HepG2 (cell line): ENCODE measurements around the gene RFC2. TPM values are rescaled to one million over a fixed set of nuclear protein-coding genes. Genes with fewer than 3 reads are reported as not detected.

Experiments
- CCDC6 ChIP-seq: sonication (generic); formaldehyde crosslinking; IDR thresholded peaks from 2 replicates; pipeline ENCODE4 v1.8.1; 2022; ENCODE audit warnings: mild to moderate bottlenecking, missing genetic modification reagents, moderate library complexity
- FOXP1 ChIP-seq, 2 experiments: fragments of 450-650 bp in 1 of 2; IDR thresholded peaks; 2 replicates each; pipeline ENCODE4 v1.6.1; 2017 to 2018; ENCODE audit warnings: antibody characterized with exemption in 1 of 2
- PHB2 ChIP-seq: fragments of 450-650 bp; IDR thresholded peaks from 2 replicates; pipeline ENCODE4 v1.6.1; 2018; ENCODE audit not compliant: partially characterized antibody
- ZNF143 ChIP-seq: sonication (generic); formaldehyde crosslinking; IDR thresholded peaks from 2 replicates; pipeline ENCODE4 v1.4.0; 2020; ENCODE audit warnings: missing genetic modification reagents
- ZNF3 ChIP-seq: IDR thresholded peaks from 2 replicates; pipeline ENCODE4 v1.7.0; 2017; ENCODE audit warnings: inconsistent platforms
- ZNF383 ChIP-seq: sonication (generic); formaldehyde crosslinking; IDR thresholded peaks from 2 replicates; pipeline ENCODE4 v1.4.0; 2020; ENCODE audit warnings: missing genetic modification reagents, mild to moderate bottlenecking, borderline replicate concordance
- ZNF629 ChIP-seq: sonication (generic); formaldehyde crosslinking; conservative IDR thresholded peaks from 2 replicates; pipeline ENCODE4 v1.5.0; 2020; ENCODE audit warnings: missing genetic modification reagents
- ZSCAN22 ChIP-seq: sonication (generic); formaldehyde crosslinking; IDR thresholded peaks from 2 replicates; pipeline ENCODE4 v1.4.0; 2020; ENCODE audit warnings: mild to moderate bottlenecking, missing genetic modification reagents
- ZZZ3 ChIP-seq: sonication (generic); formaldehyde crosslinking; IDR thresholded peaks from 2 replicates; pipeline ENCODE4 v1.4.0; 2020; ENCODE audit warnings: missing genetic modification reagents, mild to moderate bottlenecking, borderline replicate concordance
- polyA plus RNA-seq, 8 experiments: library from polyadenylated mRNA; depleted of rRNA in 3 of 8; stranded (reverse) in 7 of 8; unstranded in 1 of 8; fragments of >200 nt; fragmentation: Illumina TruSeq in 4 of 8; extraction: Trizol in 4 of 8; gene quantifications; 2 replicates each; pipeline versions ENCODE4 v1.2.1 to v1.2.3, GENCODE V29; 2011 to 2016; ENCODE audit warnings: low read depth in 4 of 8, missing spikeins in 1 of 8, mixed read lengths in 1 of 8; ENCODE audit not compliant: insufficient read depth in 1 of 8
- total RNA-seq, 5 experiments: library from RNA; depleted of rRNA; stranded (reverse); fragments of >200 nt; fragmentation: Illumina TruSeq; extraction: Trizol; gene quantifications; 2 replicates each; pipeline ENCODE4 v1.2.3, GENCODE V29; 2016; ENCODE audit warnings: low read depth in 1 of 5
- TF ChIP-seq, protein P1 (sequence below): IDR thresholded peaks from 2 replicates; pipeline ENCODE4 v1.6.1; 2016; ENCODE audit warnings: low read depth, missing genetic modification reagents, missing compliant biosample characterization
- TF ChIP-seq, protein P2 (sequence below): sonication (generic); formaldehyde crosslinking; IDR thresholded peaks from 2 replicates; pipeline ENCODE4 v1.4.0; 2020; ENCODE audit warnings: mild to moderate bottlenecking, missing genetic modification reagents
- TF ChIP-seq, protein P3 (sequence below): sonication (generic); formaldehyde crosslinking; IDR thresholded peaks from 2 replicates; pipeline ENCODE4 v1.8.0; 2022; ENCODE audit warnings: mild to moderate bottlenecking, missing genetic modification reagents; ENCODE audit not compliant: insufficient replicate concordance
- TF ChIP-seq, protein P4 (sequence below): sonication (generic); formaldehyde crosslinking; IDR thresholded peaks from 2 replicates; pipeline ENCODE4 v1.4.0; 2020; ENCODE audit warnings: missing genetic modification reagents
- TF ChIP-seq, protein P5 (sequence below): sonication (generic); formaldehyde crosslinking; conservative IDR thresholded peaks from 2 replicates; pipeline ENCODE4 v1.4.0; 2020; ENCODE audit warnings: missing genetic modification reagents

RFC2 gene
- total and polyA plus RNA-seq, 2 of the 13 experiments (the other 11 are each of a cell fraction or from before 2014, with no cell fraction given), result 14.6 to 43.5 TPM

DNA sequence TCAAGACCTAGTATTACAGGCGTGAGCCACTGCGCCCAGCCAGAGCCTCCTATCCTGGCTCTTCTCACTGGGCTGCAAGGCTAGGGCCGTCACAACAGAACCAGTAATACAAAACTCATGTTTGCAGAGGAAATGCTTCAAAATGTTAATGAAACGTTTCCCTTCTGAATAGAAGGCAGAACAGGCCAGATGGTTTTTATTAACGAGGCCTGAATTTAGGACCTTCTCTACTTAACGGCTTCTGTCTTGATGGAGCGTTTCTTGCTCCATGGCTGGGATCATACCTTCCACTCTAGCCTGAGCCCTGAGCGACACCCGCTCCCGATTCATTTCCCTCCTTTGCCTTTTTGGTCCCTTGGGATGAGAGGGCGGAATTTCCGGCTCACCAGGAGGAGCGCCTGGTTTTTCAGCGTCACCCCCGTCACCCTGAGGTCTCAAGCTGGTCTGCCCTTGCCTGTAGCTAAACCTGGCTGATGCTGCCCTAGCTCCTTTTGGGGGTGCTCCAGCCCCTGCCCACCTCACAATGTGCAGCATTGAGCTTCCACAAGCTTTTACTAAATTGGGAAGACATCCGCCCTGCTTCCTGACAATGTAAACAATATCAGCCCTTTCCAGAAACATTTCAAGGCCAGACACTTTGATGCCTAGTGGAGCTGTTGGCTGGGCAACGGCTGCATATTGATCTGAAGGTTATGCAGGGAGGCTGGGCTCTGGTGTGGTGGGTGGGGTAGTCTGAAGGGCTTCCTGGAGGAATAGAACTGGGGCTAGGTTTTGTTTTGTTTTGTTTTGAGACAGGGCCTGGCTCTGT lies 40.2 kb upstream of the RFC2 start (continued):
- TF ChIP-seq, protein P1, sequence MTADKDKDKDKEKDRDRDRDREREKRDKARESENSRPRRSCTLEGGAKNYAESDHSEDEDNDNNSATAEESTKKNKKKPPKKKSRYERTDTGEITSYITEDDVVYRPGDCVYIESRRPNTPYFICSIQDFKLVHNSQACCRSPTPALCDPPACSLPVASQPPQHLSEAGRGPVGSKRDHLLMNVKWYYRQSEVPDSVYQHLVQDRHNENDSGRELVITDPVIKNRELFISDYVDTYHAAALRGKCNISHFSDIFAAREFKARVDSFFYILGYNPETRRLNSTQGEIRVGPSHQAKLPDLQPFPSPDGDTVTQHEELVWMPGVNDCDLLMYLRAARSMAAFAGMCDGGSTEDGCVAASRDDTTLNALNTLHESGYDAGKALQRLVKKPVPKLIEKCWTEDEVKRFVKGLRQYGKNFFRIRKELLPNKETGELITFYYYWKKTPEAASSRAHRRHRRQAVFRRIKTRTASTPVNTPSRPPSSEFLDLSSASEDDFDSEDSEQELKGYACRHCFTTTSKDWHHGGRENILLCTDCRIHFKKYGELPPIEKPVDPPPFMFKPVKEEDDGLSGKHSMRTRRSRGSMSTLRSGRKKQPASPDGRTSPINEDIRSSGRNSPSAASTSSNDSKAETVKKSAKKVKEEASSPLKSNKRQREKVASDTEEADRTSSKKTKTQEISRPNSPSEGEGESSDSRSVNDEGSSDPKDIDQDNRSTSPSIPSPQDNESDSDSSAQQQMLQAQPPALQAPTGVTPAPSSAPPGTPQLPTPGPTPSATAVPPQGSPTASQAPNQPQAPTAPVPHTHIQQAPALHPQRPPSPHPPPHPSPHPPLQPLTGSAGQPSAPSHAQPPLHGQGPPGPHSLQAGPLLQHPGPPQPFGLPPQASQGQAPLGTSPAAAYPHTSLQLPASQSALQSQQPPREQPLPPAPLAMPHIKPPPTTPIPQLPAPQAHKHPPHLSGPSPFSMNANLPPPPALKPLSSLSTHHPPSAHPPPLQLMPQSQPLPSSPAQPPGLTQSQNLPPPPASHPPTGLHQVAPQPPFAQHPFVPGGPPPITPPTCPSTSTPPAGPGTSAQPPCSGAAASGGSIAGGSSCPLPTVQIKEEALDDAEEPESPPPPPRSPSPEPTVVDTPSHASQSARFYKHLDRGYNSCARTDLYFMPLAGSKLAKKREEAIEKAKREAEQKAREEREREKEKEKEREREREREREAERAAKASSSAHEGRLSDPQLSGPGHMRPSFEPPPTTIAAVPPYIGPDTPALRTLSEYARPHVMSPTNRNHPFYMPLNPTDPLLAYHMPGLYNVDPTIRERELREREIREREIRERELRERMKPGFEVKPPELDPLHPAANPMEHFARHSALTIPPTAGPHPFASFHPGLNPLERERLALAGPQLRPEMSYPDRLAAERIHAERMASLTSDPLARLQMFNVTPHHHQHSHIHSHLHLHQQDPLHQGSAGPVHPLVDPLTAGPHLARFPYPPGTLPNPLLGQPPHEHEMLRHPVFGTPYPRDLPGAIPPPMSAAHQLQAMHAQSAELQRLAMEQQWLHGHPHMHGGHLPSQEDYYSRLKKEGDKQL, result no peak
- no peak for TF ChIP-seq ZZZ3 (CRISPR knock-in tag)
- TF ChIP-seq, protein P2, sequence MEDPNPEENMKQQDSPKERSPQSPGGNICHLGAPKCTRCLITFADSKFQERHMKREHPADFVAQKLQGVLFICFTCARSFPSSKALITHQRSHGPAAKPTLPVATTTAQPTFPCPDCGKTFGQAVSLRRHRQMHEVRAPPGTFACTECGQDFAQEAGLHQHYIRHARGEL (CRISPR knock-in tag), result no peak
- TF ChIP-seq ZNF629 (CRISPR knock-in tag), result no peak
- TF ChIP-seq, protein P3, sequence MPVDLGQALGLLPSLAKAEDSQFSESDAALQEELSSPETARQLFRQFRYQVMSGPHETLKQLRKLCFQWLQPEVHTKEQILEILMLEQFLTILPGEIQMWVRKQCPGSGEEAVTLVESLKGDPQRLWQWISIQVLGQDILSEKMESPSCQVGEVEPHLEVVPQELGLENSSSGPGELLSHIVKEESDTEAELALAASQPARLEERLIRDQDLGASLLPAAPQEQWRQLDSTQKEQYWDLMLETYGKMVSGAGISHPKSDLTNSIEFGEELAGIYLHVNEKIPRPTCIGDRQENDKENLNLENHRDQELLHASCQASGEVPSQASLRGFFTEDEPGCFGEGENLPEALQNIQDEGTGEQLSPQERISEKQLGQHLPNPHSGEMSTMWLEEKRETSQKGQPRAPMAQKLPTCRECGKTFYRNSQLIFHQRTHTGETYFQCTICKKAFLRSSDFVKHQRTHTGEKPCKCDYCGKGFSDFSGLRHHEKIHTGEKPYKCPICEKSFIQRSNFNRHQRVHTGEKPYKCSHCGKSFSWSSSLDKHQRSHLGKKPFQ (CRISPR knock-in tag), result no peak
- no peak for TF ChIP-seq PHB2
- no peak for TF ChIP-seq ZNF143 (CRISPR knock-in tag)
- no peak for TF ChIP-seq CCDC6 (CRISPR knock-in tag)
- TF ChIP-seq, protein P4, sequence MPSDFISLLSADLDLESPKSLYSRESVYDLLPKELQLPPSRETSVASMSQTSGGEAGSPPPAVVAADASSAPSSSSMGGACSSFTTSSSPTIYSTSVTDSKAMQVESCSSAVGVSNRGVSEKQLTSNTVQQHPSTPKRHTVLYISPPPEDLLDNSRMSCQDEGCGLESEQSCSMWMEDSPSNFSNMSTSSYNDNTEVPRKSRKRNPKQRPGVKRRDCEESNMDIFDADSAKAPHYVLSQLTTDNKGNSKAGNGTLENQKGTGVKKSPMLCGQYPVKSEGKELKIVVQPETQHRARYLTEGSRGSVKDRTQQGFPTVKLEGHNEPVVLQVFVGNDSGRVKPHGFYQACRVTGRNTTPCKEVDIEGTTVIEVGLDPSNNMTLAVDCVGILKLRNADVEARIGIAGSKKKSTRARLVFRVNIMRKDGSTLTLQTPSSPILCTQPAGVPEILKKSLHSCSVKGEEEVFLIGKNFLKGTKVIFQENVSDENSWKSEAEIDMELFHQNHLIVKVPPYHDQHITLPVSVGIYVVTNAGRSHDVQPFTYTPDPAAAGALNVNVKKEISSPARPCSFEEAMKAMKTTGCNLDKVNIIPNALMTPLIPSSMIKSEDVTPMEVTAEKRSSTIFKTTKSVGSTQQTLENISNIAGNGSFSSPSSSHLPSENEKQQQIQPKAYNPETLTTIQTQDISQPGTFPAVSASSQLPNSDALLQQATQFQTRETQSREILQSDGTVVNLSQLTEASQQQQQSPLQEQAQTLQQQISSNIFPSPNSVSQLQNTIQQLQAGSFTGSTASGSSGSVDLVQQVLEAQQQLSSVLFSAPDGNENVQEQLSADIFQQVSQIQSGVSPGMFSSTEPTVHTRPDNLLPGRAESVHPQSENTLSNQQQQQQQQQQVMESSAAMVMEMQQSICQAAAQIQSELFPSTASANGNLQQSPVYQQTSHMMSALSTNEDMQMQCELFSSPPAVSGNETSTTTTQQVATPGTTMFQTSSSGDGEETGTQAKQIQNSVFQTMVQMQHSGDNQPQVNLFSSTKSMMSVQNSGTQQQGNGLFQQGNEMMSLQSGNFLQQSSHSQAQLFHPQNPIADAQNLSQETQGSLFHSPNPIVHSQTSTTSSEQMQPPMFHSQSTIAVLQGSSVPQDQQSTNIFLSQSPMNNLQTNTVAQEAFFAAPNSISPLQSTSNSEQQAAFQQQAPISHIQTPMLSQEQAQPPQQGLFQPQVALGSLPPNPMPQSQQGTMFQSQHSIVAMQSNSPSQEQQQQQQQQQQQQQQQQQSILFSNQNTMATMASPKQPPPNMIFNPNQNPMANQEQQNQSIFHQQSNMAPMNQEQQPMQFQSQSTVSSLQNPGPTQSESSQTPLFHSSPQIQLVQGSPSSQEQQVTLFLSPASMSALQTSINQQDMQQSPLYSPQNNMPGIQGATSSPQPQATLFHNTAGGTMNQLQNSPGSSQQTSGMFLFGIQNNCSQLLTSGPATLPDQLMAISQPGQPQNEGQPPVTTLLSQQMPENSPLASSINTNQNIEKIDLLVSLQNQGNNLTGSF, result no peak
- TF ChIP-seq ZNF383 (CRISPR knock-in tag), result no peak
- TF ChIP-seq, protein P5, sequence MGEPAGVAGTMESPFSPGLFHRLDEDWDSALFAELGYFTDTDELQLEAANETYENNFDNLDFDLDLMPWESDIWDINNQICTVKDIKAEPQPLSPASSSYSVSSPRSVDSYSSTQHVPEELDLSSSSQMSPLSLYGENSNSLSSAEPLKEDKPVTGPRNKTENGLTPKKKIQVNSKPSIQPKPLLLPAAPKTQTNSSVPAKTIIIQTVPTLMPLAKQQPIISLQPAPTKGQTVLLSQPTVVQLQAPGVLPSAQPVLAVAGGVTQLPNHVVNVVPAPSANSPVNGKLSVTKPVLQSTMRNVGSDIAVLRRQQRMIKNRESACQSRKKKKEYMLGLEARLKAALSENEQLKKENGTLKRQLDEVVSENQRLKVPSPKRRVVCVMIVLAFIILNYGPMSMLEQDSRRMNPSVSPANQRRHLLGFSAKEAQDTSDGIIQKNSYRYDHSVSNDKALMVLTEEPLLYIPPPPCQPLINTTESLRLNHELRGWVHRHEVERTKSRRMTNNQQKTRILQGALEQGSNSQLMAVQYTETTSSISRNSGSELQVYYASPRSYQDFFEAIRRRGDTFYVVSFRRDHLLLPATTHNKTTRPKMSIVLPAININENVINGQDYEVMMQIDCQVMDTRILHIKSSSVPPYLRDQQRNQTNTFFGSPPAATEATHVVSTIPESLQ (CRISPR knock-in tag), result no peak
- no peak for TF ChIP-seq ZNF3 (CRISPR knock-in tag)
- no peak for TF ChIP-seq FOXP1 (IDR thresholded peaks at IDR 0.05)
- TF ChIP-seq FOXP1 (CRISPR knock-in tag; IDR thresholded peaks at IDR 0.05), result peak; percentile 76; the same call in 1 of the 2 replicates
- TF ChIP-seq ZSCAN22 (CRISPR knock-in tag), result no peak
